PC-9 (cell line): ENCODE results near the gene OR6K3.

ENCODE experiments used
- CTCF ChIP-seq: fragments of 200-600 bp; sonication (generic); conservative IDR thresholded peaks from 2 replicates; pipeline ENCODE4 v1.6.1; 2017; ENCODE audit warnings: mixed run types, antibody characterized with exemption, mild to moderate bottlenecking, moderate library complexity
- EZH2 ChIP-seq: fragments of 200-600 bp; sonication (generic); IDR thresholded peaks from 2 replicates; pipeline ENCODE4 v1.8.0; 2017; ENCODE audit warnings: antibody characterized with exemption, low read depth

GRCh38 chr1:158754420-158754819, 33.9 kb upstream of the OR6K3 start, which contains the start of gene OR6K6:
- TF ChIP-seq CTCF (no peak), EZH2 (no peak)
